Trophoblast cell (in vitro differentiated cells and primary cell): ENCODE data around the gene PPHLN1.

ENCODE experiments used
- DNase-seq, 2 donors: peaks; one replicate each; pipeline ENCODE4 v3.0.0-alpha.2; 2016
- H2AFZ ChIP-seq: 2 replicates; pipeline ENCODE4 v1.6.1; 2013; ENCODE audit warnings: low read length, moderate library complexity, mild to moderate bottlenecking; ENCODE audit not compliant: insufficient read depth, poor library complexity
- H2AK5ac ChIP-seq: 2 replicates; pipeline ENCODE4 v1.6.1; 2013; ENCODE audit warnings: mild to moderate bottlenecking, low read length
- H2BK120ac ChIP-seq: 2 replicates; pipeline ENCODE4 v1.6.1; 2013; ENCODE audit warnings: low read length, mild to moderate bottlenecking, moderate library complexity; ENCODE audit not compliant: insufficient read depth, poor library complexity
- H2BK12ac ChIP-seq: 2 replicates; pipeline ENCODE4 v1.6.1; 2013; ENCODE audit warnings: mild to moderate bottlenecking, low read length, moderate library complexity
- H2BK5ac ChIP-seq: 2 replicates; pipeline ENCODE4 v1.6.1; 2013; ENCODE audit warnings: low read length, low read depth, moderate library complexity, mild to moderate bottlenecking; ENCODE audit not compliant: poor library complexity
- H3K14ac ChIP-seq: 2 replicates; pipeline ENCODE4 v1.6.1; 2013; ENCODE audit warnings: mild to moderate bottlenecking, low read length
- H3K18ac ChIP-seq: 2 replicates; pipeline ENCODE4 v1.6.1; 2013; ENCODE audit warnings: mild to moderate bottlenecking, low read length
- H3K23ac ChIP-seq: 2 replicates; pipeline ENCODE4 v1.6.1; 2013; ENCODE audit warnings: low read length
- H3K27ac ChIP-seq: 2 replicates; pipeline ENCODE4 v1.5.1; 2013; ENCODE audit warnings: low read depth, mild to moderate bottlenecking, inconsistent platforms, low read length, moderate library complexity
- H3K27me3 ChIP-seq: 2 replicates; pipeline ENCODE4 v1.6.1; 2013; ENCODE audit warnings: inconsistent platforms, mild to moderate bottlenecking, low read length, moderate library complexity; ENCODE audit not compliant: insufficient read depth
- H3K36me3 ChIP-seq, 2 experiments: 1 replicate in 1 of 2; 2 replicates in 1 of 2; pipeline ENCODE4 v1.6.1; 2013; ENCODE audit warnings: low read length in 2 of 2, mild to moderate bottlenecking in 2 of 2, moderate library complexity in 1 of 2; ENCODE audit not compliant: insufficient read depth in 2 of 2, control insufficient read depth in 1 of 2
- H3K4ac ChIP-seq: 2 replicates; pipeline ENCODE4 v1.6.1; 2013; ENCODE audit warnings: low read depth, mild to moderate bottlenecking, low read length, moderate library complexity
- H3K4me1 ChIP-seq, 2 experiments: 1 replicate in 1 of 2; 2 replicates in 1 of 2; pipeline ENCODE4 v1.6.1; 2013; ENCODE audit warnings: low read length in 2 of 2, mild to moderate bottlenecking in 2 of 2, moderate library complexity in 1 of 2; ENCODE audit not compliant: insufficient read depth in 2 of 2, control insufficient read depth in 1 of 2
- H3K4me2 ChIP-seq: 2 replicates; pipeline ENCODE4 v1.6.1; 2013; ENCODE audit warnings: inconsistent platforms, mild to moderate bottlenecking, low read length, moderate library complexity
- H3K4me3 ChIP-seq: 2 replicates; pipeline ENCODE4 v1.5.1; 2013; ENCODE audit warnings: mild to moderate bottlenecking, low read depth, low read length, inconsistent platforms
- H3K79me1 ChIP-seq: one replicate; pipeline ENCODE4 v1.6.1; 2013; ENCODE audit warnings: low read length
- H3K79me2 ChIP-seq: 2 replicates; pipeline ENCODE4 v1.6.1; 2013; ENCODE audit warnings: low read length, mild to moderate bottlenecking; ENCODE audit not compliant: control insufficient read depth, insufficient read depth, poor library complexity
- H3K9ac ChIP-seq: 2 replicates; pipeline ENCODE4 v1.6.1; 2013; ENCODE audit warnings: mild to moderate bottlenecking, low read length
- H3K9me3 ChIP-seq: 2 replicates; pipeline ENCODE4 v1.6.1; 2013; ENCODE audit warnings: low read depth, mild to moderate bottlenecking, control low read depth, inconsistent platforms, low read length; ENCODE audit not compliant: insufficient read depth
- H4K12ac ChIP-seq: 2 replicates; pipeline ENCODE4 v1.6.1; 2013; ENCODE audit warnings: low read depth, mild to moderate bottlenecking, low read length, moderate library complexity
- H4K8ac ChIP-seq: 2 replicates; pipeline ENCODE4 v1.6.1; 2013; ENCODE audit warnings: low read depth, mild to moderate bottlenecking, low read length, moderate library complexity
- H4K91ac ChIP-seq: one replicate; pipeline ENCODE4 v1.6.1; 2013; ENCODE audit warnings: low read depth, mild to moderate bottlenecking, low read length, moderate library complexity
- WGBS: extraction: QIAGEN DNeasy Blood & Tissue Kit; methylation state at CpG from one replicate; pipeline ENCODE4 v1.1.7; 2013; ENCODE audit warnings: missing lambda C conversion rate; ENCODE audit not compliant: insufficient read length, insufficient coverage; ENCODE audit errors: extremely low coverage; 5-methylcytosine and 5-hydroxymethylcytosine counted together

PPHLN1 gene

GRCh38 chr12:42477941-42478340, 152.0 kb downstream of the PPHLN1 start:
- WGBS, result no CpG with 5 or more reads among the region's 1 CpG
- H3K79me2 ChIP-seq, result peaks cover under 1% of the 10 kb centered on the region

GRCh38 chr12:42481368-42481767, 155.4 kb downstream of the PPHLN1 start:
- Histone ChIP-seq H3K27me3 (peaks cover 10% of the 10 kb centered on the region), H2BK12ac (no peak overlapping the region), H2AFZ (no peak overlapping the region), H3K14ac (no peak overlapping the region), H3K18ac (no peak overlapping the region), H3K79me1 (peaks cover 8% of the 10 kb centered on the region), H4K91ac (no peak overlapping the region), H2AK5ac (no peak overlapping the region), H3K9me3 (no peaks in the 10 kb centered on the region), H4K12ac (no peak overlapping the region), H3K79me2 (peaks cover 8% of the 10 kb centered on the region), H3K27ac (no peak overlapping the region), H3K36me3 (no peaks in the 10 kb centered on the region), H3K4me1 (peaks cover 0 to 3% of the 10 kb centered on the region in 2 experiments), H4K8ac (no peak overlapping the region), H3K4ac (no peak overlapping the region), H3K23ac (no peak overlapping the region), H2BK5ac (no peak overlapping the region), H3K4me3 (no peak overlapping the region), H2BK120ac (no peak overlapping the region), H3K4me2 (no peak overlapping the region), H3K9ac (peak overlapping the region; percentile 65)
- WGBS, result no CpG with 5 or more reads among the region's 1 CpG
- DNase-seq, result no peak

More at GRCh38 chr12:42477941-42478340, 152.0 kb downstream of the PPHLN1 start:
- Histone ChIP-seq H2AK5ac (no peak overlapping the region), H3K36me3 (no peaks in the 10 kb centered on the region), H2BK12ac (no peak overlapping the region), H3K4me3 (no peak overlapping the region), H3K4ac (no peak overlapping the region), H4K91ac (no peak overlapping the region), H2BK120ac (no peak overlapping the region), H3K14ac (no peak overlapping the region), H3K18ac (no peak overlapping the region), H2AFZ (no peak overlapping the region), H3K79me1 (peaks cover under 1% of the 10 kb centered on the region), H3K27ac (no peak overlapping the region), H3K4me2 (no peak overlapping the region), H3K9ac (no peak overlapping the region), H4K12ac (no peak overlapping the region), H3K4me1 (no peaks in the 10 kb centered on the region), H3K23ac (no peak overlapping the region), H4K8ac (no peak overlapping the region), H3K27me3 (no peaks in the 10 kb centered on the region), H2BK5ac (no peak overlapping the region), H3K9me3 (no peaks in the 10 kb centered on the region)
- DNase-seq, result no peak

- no peak overlapping the region for H3K9ac ChIP-seq
- no peak overlapping the region for H4K8ac ChIP-seq
- no peak overlapping the region for H2AK5ac ChIP-seq
- no peak overlapping the region for H4K91ac ChIP-seq
- no CpG with 5 or more reads among the region's 18 CpGs for WGBS
- H2BK120ac ChIP-seq, result no peak overlapping the region
- H3K27me3 ChIP-seq, result peaks cover 10% of the 10 kb centered on the region
- no peaks in the 10 kb centered on the region for H3K9me3 ChIP-seq
- H3K14ac ChIP-seq, result no peak overlapping the region
- no peak overlapping the region for H4K12ac ChIP-seq
- no peak overlapping the region for H2BK12ac ChIP-seq
- H2BK5ac ChIP-seq, result no peak overlapping the region
- no peak overlapping the region for H3K18ac ChIP-seq
- no peaks in the 10 kb centered on the region for H3K36me3 ChIP-seq
- H3K4me1 ChIP-seq, result peaks cover 0 to 3% of the 10 kb centered on the region in 2 experiments
- peak in 1 of 2 donors; percentile 12 for DNase-seq
- no peak overlapping the region for H3K23ac ChIP-seq
- H3K4me3 ChIP-seq, result peak overlapping the region; percentile 46
- peaks cover 8% of the 10 kb centered on the region for H3K79me2 ChIP-seq
- peak overlapping the region; percentile 62 for H2AFZ ChIP-seq
- no peak overlapping the region for H3K4ac ChIP-seq
- peak overlapping the region; percentile 97 for H3K4me2 ChIP-seq
- peaks cover 8% of the 10 kb centered on the region for H3K79me1 ChIP-seq
- H3K27ac ChIP-seq, result no peak overlapping the region
Observed at GRCh38 chr12:42482041-42482747, 156.2 kb downstream of the PPHLN1 start.

- Histone ChIP-seq H3K79me2 (peaks cover 8% of the 10 kb centered on the region), H3K27me3 (peaks cover 10% of the 10 kb centered on the region), H3K9ac (peak overlapping the region; percentile 84), H3K36me3 (no peaks in the 10 kb centered on the region), H3K79me1 (peaks cover 8% of the 10 kb centered on the region), H2BK120ac (peak overlapping the region; percentile 85), H3K4me2 (peak overlapping the region; percentile 97), H4K12ac (peak overlapping the region; percentile 65), H2BK12ac (peak overlapping the region; percentile 6), H4K91ac (peak overlapping the region; percentile 63), H3K18ac (peak overlapping the region; percentile 83), H3K27ac (peak overlapping the region; percentile 60), H4K8ac (peak overlapping the region; percentile 12), H2BK5ac (peak overlapping the region; percentile 6), H3K4ac (peak overlapping the region; percentile 44), H3K4me3 (peak overlapping the region; percentile 80), H2AFZ (peak overlapping the region; percentile 67), H3K9me3 (no peaks in the 10 kb centered on the region), H3K4me1 (peaks cover 0 to 3% of the 10 kb centered on the region in 2 experiments), H3K14ac (peak overlapping the region; percentile 67), H3K23ac (no peak overlapping the region), H2AK5ac (no peak overlapping the region)
- WGBS, result no CpG with 5 or more reads among the region's 83 CpGs
- DNase-seq, result peak in 1 of 2 donors; percentile 64
Observed at GRCh38 chr12:42482748-42483520, 157.0 kb downstream of the PPHLN1 start.
